GM21423 (cell line): ENCODE measurements around the gene PPP1R3A.

Experiments
- ATAC-seq: cut with Tn5 transposase; IDR thresholded peaks from one replicate; pipeline ENCODE4 v1.9.1; 2021; ENCODE audit warnings: mild to moderate bottlenecking, moderate library complexity; ENCODE audit not compliant: unreplicated experiment

Gene PPP1R3A

DNA sequence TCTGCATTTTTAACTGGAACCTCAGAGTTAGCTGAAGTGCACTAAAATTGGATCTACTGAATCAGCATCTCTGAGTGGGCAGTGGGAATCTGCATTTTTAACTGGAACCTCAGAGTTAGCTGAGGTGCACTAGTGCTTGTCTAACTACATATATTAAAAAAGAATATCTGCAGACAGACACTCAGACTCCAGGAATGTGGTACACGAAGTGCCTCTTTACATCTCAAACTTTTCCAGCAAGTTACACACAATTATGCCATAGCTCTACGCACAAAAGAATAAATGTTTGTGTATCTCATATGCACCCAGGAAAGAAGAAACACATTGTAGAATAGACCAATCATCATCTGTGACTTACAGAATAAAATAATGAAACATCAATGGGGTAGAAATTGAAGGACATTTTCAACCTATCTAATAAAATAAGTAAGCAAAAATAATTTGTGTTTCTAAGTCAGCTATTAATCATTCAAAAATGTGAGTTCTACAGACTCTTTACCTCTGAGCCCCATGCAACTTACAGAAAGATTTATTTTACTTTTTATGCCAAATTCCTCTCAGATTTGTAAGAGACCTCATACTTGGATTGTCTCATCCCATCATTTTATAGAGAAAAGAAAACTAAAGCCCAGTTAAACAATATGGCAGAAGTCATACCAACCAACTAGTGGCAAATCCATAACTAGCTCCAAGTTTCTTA, 28.3 kb downstream of the PPP1R3A start:
- ATAC-seq: no peak

DNA sequence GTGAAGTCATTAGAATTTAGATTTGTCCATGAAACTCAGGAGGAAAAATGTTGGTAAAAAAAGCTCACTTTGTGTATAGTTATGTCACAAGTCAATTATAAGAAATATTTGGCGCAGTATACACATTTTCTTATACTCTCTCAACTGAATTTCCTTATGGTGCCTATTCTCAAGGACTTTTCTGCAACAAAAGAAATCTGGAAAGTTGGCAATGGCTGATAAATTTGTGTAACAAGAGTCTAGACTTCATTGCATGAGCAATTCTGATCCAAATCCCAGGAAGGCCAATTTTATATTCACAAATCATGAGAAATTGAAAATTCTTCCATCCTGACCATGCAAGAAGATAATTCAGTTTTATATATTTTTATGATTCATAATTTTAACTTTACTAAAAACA, 35.7 kb downstream of the PPP1R3A start:
- ATAC-seq: no peak

GRCh38 chr7:113880559-113880958, 38.2 kb downstream of the PPP1R3A start:
- ATAC-seq: no peak

- ATAC-seq: no peak
Observed at GRCh38 chr7:113878394-113878992, 40.3 kb downstream of the PPP1R3A start.

GRCh38 chr7:113875224-113875623, 43.6 kb downstream of the PPP1R3A start:
- ATAC-seq: no peak

- ATAC-seq: no peak
Observed at GRCh38 chr7:113873554-113874151, 45.2 kb downstream of the PPP1R3A start.

- ATAC-seq: no peak
Observed at GRCh38 chr7:113872981-113873380, 45.8 kb downstream of the PPP1R3A start.

DNA sequence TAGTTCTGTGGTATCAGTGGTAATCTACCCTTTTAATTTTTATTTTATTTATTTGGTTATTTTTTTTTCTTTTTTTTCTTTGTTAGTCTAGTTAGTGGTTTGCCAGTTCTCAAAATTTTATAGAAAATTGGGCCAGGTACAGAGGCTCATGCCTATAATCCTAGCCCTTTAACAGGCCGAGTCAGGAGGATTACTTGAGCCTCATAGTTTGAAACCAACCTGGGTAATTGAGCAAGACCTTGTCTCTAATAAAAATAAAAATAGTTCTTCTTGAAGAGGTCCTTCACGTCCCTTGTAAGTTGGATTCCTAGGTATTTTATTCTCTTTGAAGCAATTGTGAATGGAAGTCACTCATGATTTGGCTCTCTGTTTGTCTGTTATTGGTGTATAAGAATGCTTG, 51.5 kb downstream of the PPP1R3A start:
- ATAC-seq: no peak

DNA sequence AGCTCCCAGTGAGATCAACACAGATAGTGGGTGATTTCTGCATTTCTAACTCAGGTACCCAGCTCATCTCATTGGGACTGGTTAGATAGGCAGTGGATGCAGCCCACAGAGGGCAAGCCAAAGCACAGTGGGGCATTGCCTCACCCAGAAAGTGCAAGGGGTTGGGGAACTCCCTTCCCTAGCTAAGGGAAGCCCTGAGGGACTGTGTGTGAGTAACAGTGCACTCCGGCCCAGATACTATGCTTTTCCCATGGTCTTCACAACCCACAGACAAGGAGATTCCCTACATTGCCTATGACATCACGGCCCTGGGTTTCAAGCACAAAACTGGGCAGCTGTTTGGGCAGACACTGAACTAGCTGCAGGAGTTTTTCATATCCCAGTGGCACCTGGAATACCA, 62.8 kb downstream of the PPP1R3A start:
- no peak for ATAC-seq

GRCh38 chr7:113840954-113841353, 77.9 kb downstream of the PPP1R3A start:
- no peak for ATAC-seq

DNA sequence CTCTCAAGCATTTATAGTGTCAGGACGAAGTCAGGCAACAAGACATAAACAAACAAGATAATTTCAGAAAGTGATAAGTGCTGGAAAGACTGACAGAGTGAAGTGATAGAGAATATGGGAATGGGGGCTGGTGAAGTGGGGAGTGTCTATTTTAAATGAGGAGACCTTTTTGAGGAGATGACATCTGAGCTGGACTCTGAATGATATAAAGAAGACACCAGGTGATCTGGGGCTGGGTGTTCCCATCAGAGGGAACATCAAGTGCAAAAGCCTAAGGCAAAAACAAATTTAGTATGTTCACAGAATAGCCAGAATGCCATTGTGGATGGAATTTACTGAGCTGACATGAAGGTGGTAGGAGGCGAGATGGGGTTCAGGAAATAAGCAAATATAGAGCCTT, 83.4 kb downstream of the PPP1R3A start:
- no peak for ATAC-seq

DNA sequence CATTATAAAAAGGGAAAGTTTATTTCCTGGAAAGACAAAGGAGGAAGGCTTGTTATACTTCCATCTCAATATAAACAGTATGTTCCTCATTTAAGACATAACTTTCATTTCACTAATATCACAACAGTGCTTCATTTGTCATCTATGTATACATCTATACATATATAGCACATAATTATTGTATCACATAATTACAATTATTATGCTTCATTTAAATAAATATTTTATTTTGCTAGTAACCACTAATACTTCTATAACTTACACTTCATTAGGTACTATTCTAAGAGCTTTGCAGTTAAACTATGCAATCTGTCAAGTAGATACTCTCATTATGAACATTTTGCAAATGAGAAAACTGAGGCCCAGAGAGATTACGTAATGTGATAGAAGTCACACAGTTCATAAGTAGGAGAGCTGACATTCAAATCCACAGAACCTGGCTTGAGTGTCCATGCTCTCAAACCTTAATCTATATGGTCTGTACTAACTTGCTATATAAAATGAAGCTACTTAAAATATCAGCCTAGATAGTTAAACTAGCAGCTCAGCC, 86.5 kb downstream of the PPP1R3A start:
- ATAC-seq: no peak

- no peak for ATAC-seq
Observed at GRCh38 chr7:113831556-113831955, 87.3 kb downstream of the PPP1R3A start.

- no peak for ATAC-seq
Observed at GRCh38 chr7:113828581-113828980, 90.2 kb downstream of the PPP1R3A start.
